SK-N-SH treated with all-trans-retinoic acid at 6 μM for 48 hours (cell line): ENCODE measurements around the gene DDX27.

Experiments used
- ATAC-seq: fragments of 200-7000 bp; cut with Tn5 transposase; 3 replicates; pipeline ENCODE4 v1.9.1; 2020; ENCODE audit warnings: mild to moderate bottlenecking, moderate library complexity
- BACH2 ChIP-seq: fragments of 250-450 bp; sonication (Bioruptor Pico); IDR thresholded peaks from 2 replicates; pipeline ENCODE4 v1.9.0; 2021; ENCODE audit warnings: mild to moderate bottlenecking, borderline replicate concordance
- CSDC2 ChIP-seq: fragments of 250-450 bp; sonication (Bioruptor Pico); IDR thresholded peaks from 2 replicates; pipeline ENCODE4 v1.5.0; 2020; ENCODE audit warnings: mild to moderate bottlenecking, moderate library complexity
- ESRRG ChIP-seq: fragments of 250-450 bp; sonication (Bioruptor Pico); IDR thresholded peaks from 2 replicates; pipeline ENCODE4 v1.6.1; 2021; ENCODE audit warnings: mild to moderate bottlenecking
- GLIS3 ChIP-seq: fragments of 250-450 bp; sonication (Bioruptor Pico); IDR thresholded peaks from 2 replicates; pipeline ENCODE4 v1.5.0; 2020; ENCODE audit warnings: mild to moderate bottlenecking, moderate library complexity
- ISL1 ChIP-seq: fragments of 250-450 bp; sonication (Bioruptor Pico); IDR thresholded peaks from 2 replicates; pipeline ENCODE4 v2.1.2; 2022; ENCODE audit warnings: mild to moderate bottlenecking, moderate library complexity
- OSR1 ChIP-seq: fragments of 250-450 bp; sonication (Bioruptor Pico); IDR thresholded peaks from 2 replicates; pipeline ENCODE4 v1.8.0; 2022; ENCODE audit warnings: moderate library complexity, mild to moderate bottlenecking, inconsistent platforms
- PPARA ChIP-seq: fragments of 250-450 bp; sonication (Bioruptor Pico); IDR thresholded peaks from 2 replicates; pipeline ENCODE4 v1.5.0; 2020; ENCODE audit warnings: mild to moderate bottlenecking, borderline replicate concordance
- RARB ChIP-seq: fragments of 250-450 bp; sonication (Bioruptor Pico); IDR thresholded peaks from 2 replicates; pipeline ENCODE4 v1.8.0; 2021; ENCODE audit warnings: mild to moderate bottlenecking, moderate library complexity
- SNAI2 ChIP-seq: fragments of 250-450 bp; sonication (Bioruptor Pico); IDR thresholded peaks from 2 replicates; pipeline ENCODE4 v1.5.0; 2020; ENCODE audit warnings: mild to moderate bottlenecking, moderate library complexity
- TOX ChIP-seq: fragments of 250-450 bp; sonication (Bioruptor Pico); IDR thresholded peaks from 2 replicates; pipeline ENCODE4 v1.8.0; 2021; ENCODE audit warnings: mild to moderate bottlenecking, moderate library complexity, borderline replicate concordance
- TSHZ2 ChIP-seq: fragments of 250-450 bp; sonication (Bioruptor Pico); IDR thresholded peaks from 2 replicates; pipeline ENCODE4 v1.5.0; 2020; ENCODE audit warnings: mild to moderate bottlenecking, moderate library complexity
- ZC3H10 ChIP-seq: fragments of 250-450 bp; sonication (Bioruptor Pico); IDR thresholded peaks from 2 replicates; pipeline ENCODE4 v1.5.1; 2021; ENCODE audit warnings: mild to moderate bottlenecking, moderate library complexity
- ZFP3 ChIP-seq: fragments of 250-450 bp; sonication (Bioruptor Pico); IDR thresholded peaks from 2 replicates; pipeline ENCODE4 v1.5.0; 2020; ENCODE audit warnings: mild to moderate bottlenecking, moderate library complexity
- ZFP30 ChIP-seq: fragments of 450-650 bp; formaldehyde crosslinking; IDR thresholded peaks from 2 replicates; pipeline ENCODE4 v1.5.0; 2022; ENCODE audit warnings: mild to moderate bottlenecking, moderate library complexity
- ZNF565 ChIP-seq: fragments of 450-650 bp; formaldehyde crosslinking; conservative IDR thresholded peaks from 2 replicates; pipeline ENCODE4 v1.5.0; 2020; ENCODE audit warnings: low read depth, mild to moderate bottlenecking, moderate library complexity
- ZNF70 ChIP-seq: fragments of 450-650 bp; formaldehyde crosslinking; IDR thresholded peaks from 2 replicates; pipeline ENCODE4 v1.5.0; 2020; ENCODE audit warnings: mild to moderate bottlenecking, moderate library complexity
- ZNF8 ChIP-seq: fragments of 450-650 bp; formaldehyde crosslinking; IDR thresholded peaks from 2 replicates; pipeline ENCODE4 v1.5.0; 2020; ENCODE audit warnings: mild to moderate bottlenecking, moderate library complexity
- TF ChIP-seq, protein P1 (sequence below): fragments of 250-450 bp; sonication (Bioruptor Pico); IDR thresholded peaks from 2 replicates; pipeline ENCODE4 v1.8.0; 2020; ENCODE audit warnings: mild to moderate bottlenecking, moderate library complexity, borderline replicate concordance
- TF ChIP-seq, protein P2 (sequence below): fragments of 250-450 bp; sonication (Bioruptor Pico); IDR thresholded peaks from 2 replicates; pipeline ENCODE4 v1.8.0; 2021; ENCODE audit warnings: low read depth, mild to moderate bottlenecking, moderate library complexity, borderline replicate concordance
- TF ChIP-seq, protein P3 (sequence below): fragments of 250-450 bp; sonication (Bioruptor Pico); IDR thresholded peaks from 2 replicates; pipeline ENCODE4 v1.5.1; 2020; ENCODE audit warnings: low read depth, mild to moderate bottlenecking, moderate library complexity
- TF ChIP-seq, protein P4 (sequence below): fragments of 250-450 bp; sonication (Bioruptor Pico); IDR thresholded peaks from 2 replicates; pipeline ENCODE4 v1.5.1; 2021; ENCODE audit warnings: mild to moderate bottlenecking, moderate library complexity

Gene DDX27

GRCh38 chr20:49248879-49249665, 29.9 kb downstream of the DDX27 start (continued):
- no peak for TF ChIP-seq CSDC2 (CRISPR knock-in tag)
- TF ChIP-seq ZNF565, result no peak

DNA sequence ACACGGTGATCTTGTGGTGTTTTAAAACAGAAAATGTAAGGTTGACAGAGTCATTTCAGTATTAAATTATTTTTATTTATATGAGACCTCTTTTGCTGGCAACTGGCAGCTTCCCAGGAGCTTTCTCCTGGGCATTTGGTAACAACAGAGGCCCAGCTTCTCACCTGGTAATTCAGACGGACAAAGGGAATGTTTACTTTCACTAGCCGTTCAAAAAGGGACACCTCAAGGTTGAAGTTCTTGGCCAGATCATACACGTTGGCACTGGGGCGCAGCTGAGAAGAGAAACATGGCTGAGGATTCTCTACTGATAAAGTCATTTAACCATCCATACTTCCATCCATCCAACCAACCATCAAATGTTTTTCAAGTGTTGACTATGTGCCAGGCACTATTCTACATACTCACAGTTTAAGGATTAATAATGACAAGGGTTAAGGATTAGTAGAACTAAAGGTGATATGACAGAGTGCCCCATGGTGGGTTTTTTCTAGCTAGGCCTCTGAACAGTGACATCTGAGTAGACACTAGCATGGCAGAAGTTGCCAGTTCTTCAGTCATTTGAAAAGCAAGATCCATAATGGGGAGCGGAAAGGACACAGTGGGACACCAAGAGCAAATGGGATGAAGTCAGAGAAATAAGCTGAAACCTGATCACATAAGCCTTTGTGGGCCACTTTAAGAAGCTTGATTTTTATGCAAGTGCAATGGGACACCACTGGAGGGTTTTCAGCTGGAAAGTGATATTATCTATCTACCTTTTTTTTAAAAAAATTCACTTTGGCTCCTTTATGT, 33.5 kb downstream of the DDX27 start:
- ATAC-seq, result no peak

GRCh38 chr20:49256261-49256660, 37.0 kb downstream of the DDX27 start:
- ATAC-seq, result no peak
- TF ChIP-seq TSHZ2 (CRISPR knock-in tag), result no peak
- no peak for TF ChIP-seq GLIS3
- TF ChIP-seq ZFP30 (CRISPR knock-in tag), result no peak
- TF ChIP-seq ZC3H10, result no peak
- no peak for TF ChIP-seq BACH2
- no peak for TF ChIP-seq ZNF565
- TF ChIP-seq OSR1, result no peak
- TF ChIP-seq RARB (CRISPR knock-in tag), result no peak
- no peak for TF ChIP-seq ZNF8 (CRISPR knock-in tag)
- no peak for TF ChIP-seq TOX (CRISPR knock-in tag)

More for the DNA sequence above, 33.5 kb downstream of the DDX27 start:
- no peak for TF ChIP-seq TSHZ2 (CRISPR knock-in tag)
- TF ChIP-seq, protein P1, sequence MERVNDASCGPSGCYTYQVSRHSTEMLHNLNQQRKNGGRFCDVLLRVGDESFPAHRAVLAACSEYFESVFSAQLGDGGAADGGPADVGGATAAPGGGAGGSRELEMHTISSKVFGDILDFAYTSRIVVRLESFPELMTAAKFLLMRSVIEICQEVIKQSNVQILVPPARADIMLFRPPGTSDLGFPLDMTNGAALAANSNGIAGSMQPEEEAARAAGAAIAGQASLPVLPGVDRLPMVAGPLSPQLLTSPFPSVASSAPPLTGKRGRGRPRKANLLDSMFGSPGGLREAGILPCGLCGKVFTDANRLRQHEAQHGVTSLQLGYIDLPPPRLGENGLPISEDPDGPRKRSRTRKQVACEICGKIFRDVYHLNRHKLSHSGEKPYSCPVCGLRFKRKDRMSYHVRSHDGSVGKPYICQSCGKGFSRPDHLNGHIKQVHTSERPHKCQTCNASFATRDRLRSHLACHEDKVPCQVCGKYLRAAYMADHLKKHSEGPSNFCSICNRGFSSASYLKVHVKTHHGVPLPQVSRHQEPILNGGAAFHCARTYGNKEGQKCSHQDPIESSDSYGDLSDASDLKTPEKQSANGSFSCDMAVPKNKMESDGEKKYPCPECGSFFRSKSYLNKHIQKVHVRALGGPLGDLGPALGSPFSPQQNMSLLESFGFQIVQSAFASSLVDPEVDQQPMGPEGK (CRISPR knock-in tag), result no peak
- no peak for TF ChIP-seq SNAI2 (CRISPR knock-in tag)
- TF ChIP-seq, protein P2, sequence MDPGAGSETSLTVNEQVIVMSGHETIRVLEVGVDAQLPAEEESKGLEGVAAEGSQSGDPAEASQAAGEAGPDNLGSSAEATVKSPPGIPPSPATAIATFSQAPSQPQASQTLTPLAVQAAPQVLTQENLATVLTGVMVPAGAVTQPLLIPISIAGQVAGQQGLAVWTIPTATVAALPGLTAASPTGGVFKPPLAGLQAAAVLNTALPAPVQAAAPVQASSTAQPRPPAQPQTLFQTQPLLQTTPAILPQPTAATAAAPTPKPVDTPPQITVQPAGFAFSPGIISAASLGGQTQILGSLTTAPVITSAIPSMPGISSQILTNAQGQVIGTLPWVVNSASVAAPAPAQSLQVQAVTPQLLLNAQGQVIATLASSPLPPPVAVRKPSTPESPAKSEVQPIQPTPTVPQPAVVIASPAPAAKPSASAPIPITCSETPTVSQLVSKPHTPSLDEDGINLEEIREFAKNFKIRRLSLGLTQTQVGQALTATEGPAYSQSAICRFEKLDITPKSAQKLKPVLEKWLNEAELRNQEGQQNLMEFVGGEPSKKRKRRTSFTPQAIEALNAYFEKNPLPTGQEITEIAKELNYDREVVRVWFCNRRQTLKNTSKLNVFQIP, result no peak
- TF ChIP-seq ZFP30 (CRISPR knock-in tag), result no peak
- TF ChIP-seq PPARA (CRISPR knock-in tag), result no peak
- TF ChIP-seq, protein P3, sequence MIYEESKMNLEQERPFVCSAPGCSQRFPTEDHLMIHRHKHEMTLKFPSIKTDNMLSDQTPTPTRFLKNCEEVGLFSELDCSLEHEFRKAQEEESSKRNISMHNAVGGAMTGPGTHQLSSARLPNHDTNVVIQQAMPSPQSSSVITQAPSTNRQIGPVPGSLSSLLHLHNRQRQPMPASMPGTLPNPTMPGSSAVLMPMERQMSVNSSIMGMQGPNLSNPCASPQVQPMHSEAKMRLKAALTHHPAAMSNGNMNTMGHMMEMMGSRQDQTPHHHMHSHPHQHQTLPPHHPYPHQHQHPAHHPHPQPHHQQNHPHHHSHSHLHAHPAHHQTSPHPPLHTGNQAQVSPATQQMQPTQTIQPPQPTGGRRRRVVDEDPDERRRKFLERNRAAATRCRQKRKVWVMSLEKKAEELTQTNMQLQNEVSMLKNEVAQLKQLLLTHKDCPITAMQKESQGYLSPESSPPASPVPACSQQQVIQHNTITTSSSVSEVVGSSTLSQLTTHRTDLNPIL (CRISPR knock-in tag), result no peak
- TF ChIP-seq, protein P4, sequence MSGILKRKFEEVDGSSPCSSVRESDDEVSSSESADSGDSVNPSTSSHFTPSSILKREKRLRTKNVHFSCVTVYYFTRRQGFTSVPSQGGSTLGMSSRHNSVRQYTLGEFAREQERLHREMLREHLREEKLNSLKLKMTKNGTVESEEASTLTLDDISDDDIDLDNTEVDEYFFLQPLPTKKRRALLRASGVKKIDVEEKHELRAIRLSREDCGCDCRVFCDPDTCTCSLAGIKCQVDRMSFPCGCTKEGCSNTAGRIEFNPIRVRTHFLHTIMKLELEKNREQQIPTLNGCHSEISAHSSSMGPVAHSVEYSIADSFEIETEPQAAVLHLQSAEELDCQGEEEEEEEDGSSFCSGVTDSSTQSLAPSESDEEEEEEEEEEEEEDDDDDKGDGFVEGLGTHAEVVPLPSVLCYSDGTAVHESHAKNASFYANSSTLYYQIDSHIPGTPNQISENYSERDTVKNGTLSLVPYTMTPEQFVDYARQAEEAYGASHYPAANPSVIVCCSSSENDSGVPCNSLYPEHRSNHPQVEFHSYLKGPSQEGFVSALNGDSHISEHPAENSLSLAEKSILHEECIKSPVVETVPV (CRISPR knock-in tag), result no peak
- TF ChIP-seq TOX (CRISPR knock-in tag), result no peak
- TF ChIP-seq BACH2, result no peak
- TF ChIP-seq ESRRG (CRISPR knock-in tag), result no peak
- TF ChIP-seq GLIS3, result no peak
- TF ChIP-seq ZNF8 (CRISPR knock-in tag), result no peak
- no peak for TF ChIP-seq ISL1 (CRISPR knock-in tag)
- no peak for TF ChIP-seq ZNF70 (CRISPR knock-in tag)
- no peak for TF ChIP-seq ZFP3 (CRISPR knock-in tag)
- TF ChIP-seq, all 23 proteins: peak for 0
